NT2/D1 (cell line): Measurements from ENCODE around the gene NRXN3.

Experiments
- SUZ12 ChIP-seq: IDR thresholded peaks from 2 replicates; pipeline ENCODE4 v1.6.1; 2011; ENCODE audit not compliant: insufficient read length, insufficient read depth; ENCODE audit errors: extremely low read depth
- YY1 ChIP-seq: IDR thresholded peaks from 2 replicates; pipeline ENCODE4 v1.6.1; 2011; ENCODE audit not compliant: insufficient read length, insufficient read depth
- ZNF274 ChIP-seq: IDR thresholded peaks from 2 replicates; pipeline ENCODE4 v1.6.1; 2011; ENCODE audit warnings: mild to moderate bottlenecking, low read depth, low read length

- TF ChIP-seq YY1 = no peak
- no peak for TF ChIP-seq ZNF274
- TF ChIP-seq SUZ12 = no peak
Measured at GRCh38 chr14:79781882-79782281, 1611.7 kb downstream of the NRXN3 start.
